GM18526 (cell line): ENCODE data around the gene GNG7.

Experiments
- POLR2A ChIP-seq: IDR thresholded peaks from 3 replicates; pipeline ENCODE4 v1.6.1; 2011; ENCODE audit not compliant: insufficient read length; ENCODE audit errors: extremely low read depth

The GNG7 gene

GRCh38 chr19:2702170-2703076 lies at the start of gene GNG7:
GNG7 (minus strand) TSS chr19:2702694; CDS start chr19:2520688, 182,006 bp downstream.
- TF ChIP-seq POLR2A = peak; percentile 72

GRCh38 chr19:2751438-2751830 lies 48.9 kb upstream of the GNG7 start:
- TF ChIP-seq POLR2A = no peak

- TF ChIP-seq POLR2A = no peak
Measured at GRCh38 chr19:2750808-2751437, 48.4 kb upstream of the GNG7 start.

GRCh38 chr19:2747349-2747748 lies 44.9 kb upstream of the GNG7 start:
- TF ChIP-seq POLR2A = no peak

GRCh38 chr19:2744113-2744512 lies 41.6 kb upstream of the GNG7 start:
- no peak for TF ChIP-seq POLR2A

- TF ChIP-seq POLR2A = no peak
Measured at GRCh38 chr19:2743099-2743498, 40.6 kb upstream of the GNG7 start.

- no peak for TF ChIP-seq POLR2A
Measured at GRCh38 chr19:2740314-2740656, 37.8 kb upstream of the GNG7 start.

- peak; percentile 69 for TF ChIP-seq POLR2A
Measured at GRCh38 chr19:2739602-2740313, 37.3 kb upstream of the GNG7 start, which contains the start of gene SLC39A3. SLC39A3 (minus strand) TSS chr19:2740017; CDS start chr19:2737257, 2,760 bp downstream.

- TF ChIP-seq POLR2A = no peak
Measured at GRCh38 chr19:2736550-2737190, 34.2 kb upstream of the GNG7 start.

- TF ChIP-seq POLR2A = no peak
Measured at GRCh38 chr19:2735374-2735773, 32.9 kb upstream of the GNG7 start.

- TF ChIP-seq POLR2A = no peak
Measured at GRCh38 chr19:2734589-2735288, 32.2 kb upstream of the GNG7 start.

GRCh38 chr19:2733930-2734588 lies 31.6 kb upstream of the GNG7 start:
- TF ChIP-seq POLR2A = no peak

GRCh38 chr19:2732883-2733282 lies 30.4 kb upstream of the GNG7 start:
- no peak for TF ChIP-seq POLR2A

GRCh38 chr19:2732157-2732725 lies 29.7 kb upstream of the GNG7 start:
- TF ChIP-seq POLR2A = no peak
